B cell (primary cell): ENCODE data around the gene PTBP3. TPM values are rescaled to one million over a fixed set of nuclear protein-coding genes. Genes with fewer than 3 reads are reported as not detected.
A peak's percentile ranks its signal among the peaks of the same experiment; 100 is the strongest.

Experiments
- ATAC-seq: fragments of 200-7000 bp; cut with Tn5 transposase; one replicate; pipeline ENCODE4 v1.10.0; 2021; ENCODE audit warnings: low read depth, mild to moderate bottlenecking, moderate number of reproducible peaks, moderate library complexity
- CTCF ChIA-PET: fragments of 350-600 bp; sonication (Branson Sonifier 250); formaldehyde crosslinking; loops from one replicate; lab custom pipeline; 2021; ENCODE audit warnings: antibody characterized with exemption, inconsistent platforms; lab: Charles Lee
- POLR2A ChIA-PET: fragments of 350-600 bp; sonication (Branson Sonifier 250); formaldehyde crosslinking; loops from one replicate; lab custom pipeline; 2021; ENCODE audit warnings: antibody characterized with exemption; lab: Charles Lee
- DNase-seq: peaks from one replicate; pipeline ENCODE4 v3.0.0; 2013
- H2AFZ ChIP-seq: 2 replicates; pipeline ENCODE4 v1.6.1; 2012; ENCODE audit warnings: mild to moderate bottlenecking, low read depth, low read length; ENCODE audit not compliant: insufficient read depth, poor library complexity, severe bottlenecking
- H3K27ac ChIP-seq, 2 donors: 1 replicate in 1 of 2; 2 replicates in 1 of 2; pipeline ENCODE4 v1.5.1; 2012 to 2013; ENCODE audit warnings: low read length in 2 of 2, mild to moderate bottlenecking in 2 of 2, moderate library complexity in 1 of 2
- H3K27me3 ChIP-seq, 4 experiments: fragments of 200-600 bp in 1 of 4; sonication (generic) in 1 of 4; replicated peaks in 1 of 4; 1 replicate in 2 of 4; 2 replicates in 2 of 4; pipeline versions ENCODE4 v1.6.1 to v1.7.0; 2013 to 2016; ENCODE audit warnings: low read length in 3 of 4, mild to moderate bottlenecking in 2 of 4, mixed read lengths in 1 of 4, moderate library complexity in 1 of 4; ENCODE audit not compliant: insufficient read depth in 4 of 4, control insufficient read depth in 3 of 4; ENCODE audit errors: control extremely low read depth in 1 of 4
- H3K36me3 ChIP-seq, 2 experiments: replicated peaks in 1 of 2; 1 replicate in 1 of 2; 2 replicates in 1 of 2; pipeline versions ENCODE4 v1.6.1 to v1.7.1; 2013; ENCODE audit warnings: low read length in 1 of 2; ENCODE audit not compliant: insufficient read depth in 2 of 2, control insufficient read depth in 1 of 2; ENCODE audit errors: control extremely low read depth in 1 of 2, extremely low read depth in 1 of 2
- H3K4me1 ChIP-seq, 2 donors: fragments of 200-600 bp in 1 of 2; sonication (generic) in 1 of 2; 1 replicate in 1 of 2; 2 replicates in 1 of 2; pipeline versions ENCODE4 v1.5.1 to v1.6.1; 2013 to 2017; ENCODE audit warnings: low read length in 2 of 2; ENCODE audit not compliant: control insufficient read depth in 2 of 2, insufficient read depth in 2 of 2
- H3K4me2 ChIP-seq: replicated peaks from 2 replicates; pipeline ENCODE3; 2012; ENCODE audit warnings: mild to moderate bottlenecking, low read depth, low read length; ENCODE audit not compliant: poor library complexity, severe bottlenecking
- H3K4me3 ChIP-seq, 5 experiments: fragments of 200-600 bp in 1 of 5; sonication (generic) in 1 of 5; 1 replicate in 3 of 5; 2 replicates in 2 of 5; pipeline versions ENCODE4 v1.5.1 to v1.7.0; 2011 to 2016; ENCODE audit warnings: low read length in 4 of 5, mild to moderate bottlenecking in 4 of 5, low read depth in 2 of 5, control low read depth in 1 of 5, moderate library complexity in 1 of 5; ENCODE audit not compliant: insufficient read depth in 1 of 5; ENCODE audit errors: control extremely low read depth in 1 of 5, extremely low read depth in 1 of 5
- H3K79me2 ChIP-seq: fragments of 200-600 bp; sonication (generic); one replicate; pipeline ENCODE4 v1.6.0; 2016; ENCODE audit warnings: low read length; ENCODE audit not compliant: control insufficient read depth, insufficient read depth
- H3K9ac ChIP-seq: fragments of 200-600 bp; sonication (generic); 2 replicates; pipeline ENCODE4 v1.6.1; 2017; ENCODE audit warnings: mild to moderate bottlenecking, low read length, moderate library complexity
- H3K9me3 ChIP-seq, 3 donors: one replicate each; pipeline versions ENCODE4 v1.6.1 to v1.7.1; 2013; ENCODE audit warnings: low read length in 2 of 3; ENCODE audit not compliant: control insufficient read depth in 2 of 3, insufficient read depth in 1 of 3; ENCODE audit errors: control extremely low read depth in 1 of 3
- H4K20me1 ChIP-seq: 2 replicates; pipeline ENCODE4 v1.6.0; 2012; ENCODE audit warnings: mild to moderate bottlenecking, low read length; ENCODE audit not compliant: insufficient read depth, control insufficient read depth, poor library complexity, severe bottlenecking
- H3K27ac Mint-ChIP-seq: one replicate; pipeline ENCODE4 v1.8.0; 2021; ENCODE audit warnings: mixed read lengths
- H3K27me3 Mint-ChIP-seq: one replicate; pipeline ENCODE4 v1.8.0; 2021; ENCODE audit warnings: mixed read lengths
- H3K4me1 Mint-ChIP-seq: one replicate; pipeline ENCODE4 v1.8.0; 2021; ENCODE audit warnings: mixed read lengths
- H3K4me3 Mint-ChIP-seq: one replicate; pipeline ENCODE4 v1.8.0; 2021; ENCODE audit warnings: mixed read lengths
- H3K9me3 Mint-ChIP-seq: one replicate; pipeline ENCODE4 v1.8.0; 2022; ENCODE audit warnings: mixed read lengths; ENCODE audit not compliant: insufficient read depth
- EZH2 ChIP-seq: IDR thresholded peaks from 2 replicates; pipeline ENCODE4 v1.6.1; 2012; ENCODE audit warnings: borderline replicate concordance, low read depth, mild to moderate bottlenecking, moderate library complexity, low read length; ENCODE audit not compliant: insufficient read depth, poor library complexity, severe bottlenecking
- WGBS: methylation state at CpG from one replicate; pipeline ENCODE4 v1.1.5; 2013; ENCODE audit warnings: missing lambda C conversion rate; ENCODE audit not compliant: insufficient coverage; 5-methylcytosine and 5-hydroxymethylcytosine counted together
- intact Hi-C: fragments of 100-400 bp; cut with micrococcal nuclease; formaldehyde crosslinking; loops from one replicate; pipeline ENCODE4 v1.10.0; 2022
- polyA plus RNA-seq: library from polyadenylated mRNA; depleted of rRNA; stranded (reverse); fragments of >200 nt; gene quantifications from 2 replicates; pipeline ENCODE4 v1.2.3, GENCODE V29; 2012
- total RNA-seq, 2 donors: library from RNA; stranded (reverse); fragments of 120-200 nt in 1 of 2; gene quantifications; 1 replicate in 1 of 2; 2 replicates in 1 of 2; pipeline versions ENCODE4 v1.2.3 to v1.2.4, GENCODE V29; 2013 to 2022
- TF ChIP-seq, protein P1 (sequence below): fragments of 200-600 bp; IDR thresholded peaks from one replicate; pipeline ENCODE4 v1.8.0; 2022; ENCODE audit warnings: antibody characterized with exemption, mild to moderate bottlenecking

PTBP3 gene
- total and polyA plus RNA-seq, 2 donors (not counting 1 experiment from before 2014, with no cell fraction given), result 22.8 to 133 TPM

DNA sequence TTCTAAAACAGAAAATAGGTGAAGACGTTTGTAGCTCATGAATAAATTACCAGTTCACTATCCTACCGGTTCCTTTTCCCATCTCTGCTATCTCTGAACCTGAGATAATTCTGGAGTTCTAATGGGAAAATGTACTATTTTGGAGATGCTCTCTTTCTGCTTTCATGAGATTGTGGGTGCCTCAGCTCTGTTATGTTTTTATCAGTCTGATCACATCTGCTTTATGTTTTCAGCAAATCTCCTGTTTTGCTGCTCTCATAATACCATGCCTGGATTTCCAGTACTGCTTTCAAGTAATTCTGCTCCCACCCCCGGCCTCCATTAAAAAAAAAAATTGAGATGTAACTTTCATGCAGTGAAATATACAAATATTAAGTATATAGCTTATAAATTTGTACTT lies 149.2 kb downstream of the PTBP3 start:
- no peak overlapping the region for H3K27ac Mint-ChIP-seq
- TF ChIP-seq EZH2, result no peak
- TF ChIP-seq, protein P1, sequence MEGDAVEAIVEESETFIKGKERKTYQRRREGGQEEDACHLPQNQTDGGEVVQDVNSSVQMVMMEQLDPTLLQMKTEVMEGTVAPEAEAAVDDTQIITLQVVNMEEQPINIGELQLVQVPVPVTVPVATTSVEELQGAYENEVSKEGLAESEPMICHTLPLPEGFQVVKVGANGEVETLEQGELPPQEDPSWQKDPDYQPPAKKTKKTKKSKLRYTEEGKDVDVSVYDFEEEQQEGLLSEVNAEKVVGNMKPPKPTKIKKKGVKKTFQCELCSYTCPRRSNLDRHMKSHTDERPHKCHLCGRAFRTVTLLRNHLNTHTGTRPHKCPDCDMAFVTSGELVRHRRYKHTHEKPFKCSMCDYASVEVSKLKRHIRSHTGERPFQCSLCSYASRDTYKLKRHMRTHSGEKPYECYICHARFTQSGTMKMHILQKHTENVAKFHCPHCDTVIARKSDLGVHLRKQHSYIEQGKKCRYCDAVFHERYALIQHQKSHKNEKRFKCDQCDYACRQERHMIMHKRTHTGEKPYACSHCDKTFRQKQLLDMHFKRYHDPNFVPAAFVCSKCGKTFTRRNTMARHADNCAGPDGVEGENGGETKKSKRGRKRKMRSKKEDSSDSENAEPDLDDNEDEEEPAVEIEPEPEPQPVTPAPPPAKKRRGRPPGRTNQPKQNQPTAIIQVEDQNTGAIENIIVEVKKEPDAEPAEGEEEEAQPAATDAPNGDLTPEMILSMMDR, result no peak
- ChIA-PET CTCF (interaction anchor here (1.2 kb wide), 1 partner anchor 85 kb away, joined by 4 read pairs; no protein-coding TSS in a partner anchor), POLR2A (no interaction called here)
- H3K9me3 ChIP-seq, result peaks cover 0 to 4% (median 0%) of the 10 kb centered on the region in 3 donors
- no peak overlapping the region for H3K4me3 ChIP-seq
- H3K4me1 Mint-ChIP-seq, result peaks cover 14% of the 10 kb centered on the region
- no peak overlapping the region for H3K9ac ChIP-seq
- no peaks in the 10 kb centered on the region for H4K20me1 ChIP-seq
- H3K4me3 Mint-ChIP-seq, result no peak overlapping the region
- no peak for DNase-seq
- ATAC-seq, result no peak
- no peaks in the 10 kb centered on the region for H3K27me3 Mint-ChIP-seq
- H3K4me2 ChIP-seq, result no peak overlapping the region
- no peaks in the 10 kb centered on the region for H3K36me3 ChIP-seq
- H2AFZ ChIP-seq, result no peak overlapping the region
- no peaks in the 10 kb centered on the region for H3K79me2 ChIP-seq
- peaks cover 10 to 12% of the 10 kb centered on the region in 2 donors for H3K4me1 ChIP-seq
- no peaks in the 10 kb centered on the region for H3K27me3 ChIP-seq
- intact Hi-C loops, result loop anchor here (5.0 kb wide), 1 partner anchor 77 kb away; no protein-coding TSS in a partner anchor
- no peak overlapping the region for H3K27ac ChIP-seq
- no CpG with 5 or more reads among the region's 3 CpGs for WGBS
- no peaks in the 10 kb centered on the region for H3K9me3 Mint-ChIP-seq

- Histone ChIP-seq H3K4me3 (no peak overlapping the region), H3K9me3 (peaks cover 0 to 4% (median 0%) of the 10 kb centered on the region in 3 donors), H4K20me1 (no peaks in the 10 kb centered on the region), H3K9ac (no peak overlapping the region), H3K36me3 (no peaks in the 10 kb centered on the region), H3K27ac (no peak overlapping the region), H3K79me2 (no peaks in the 10 kb centered on the region), H3K27me3 (no peaks in the 10 kb centered on the region), H3K4me2 (no peak overlapping the region), H3K4me1 (peaks cover 14 to 19% of the 10 kb centered on the region in 2 donors), H2AFZ (peak overlapping the region; percentile 21)
- H3K4me1 Mint-ChIP-seq, result peaks cover 25% of the 10 kb centered on the region
- intact Hi-C loops, result loop anchor here (5.0 kb wide), 1 partner anchor 73 kb away; no protein-coding TSS in a partner anchor
- no peak overlapping the region for H3K4me3 Mint-ChIP-seq
- no peaks in the 10 kb centered on the region for H3K9me3 Mint-ChIP-seq
- 14% methylated on average over 3 of the region's 3 CpGs for WGBS
- ATAC-seq (no peak), DNase-seq (peak; percentile 16)
- peak overlapping the region; percentile 32 for H3K27ac Mint-ChIP-seq
- TF ChIP-seq, protein P1, result no peak
- no peak for TF ChIP-seq EZH2
- ChIA-PET CTCF (interaction anchor here (1.1 kb wide), 1 partner anchor 153 kb away, joined by 4 read pairs; the partner anchor contains the start of gene PTBP3), POLR2A (interaction anchor here (0.6 kb wide), 1 partner anchor 254 kb away, joined by 15 read pairs; no protein-coding TSS in a partner anchor)
- no peaks in the 10 kb centered on the region for H3K27me3 Mint-ChIP-seq
Measured at GRCh38 chr9:112180387-112180881, 153.0 kb downstream of the PTBP3 start.
